Measurements from ENCODE around the gene TOMT.
A peak's percentile ranks its signal among the peaks of the same experiment; 100 is the strongest.

TOMT gene

DNA sequence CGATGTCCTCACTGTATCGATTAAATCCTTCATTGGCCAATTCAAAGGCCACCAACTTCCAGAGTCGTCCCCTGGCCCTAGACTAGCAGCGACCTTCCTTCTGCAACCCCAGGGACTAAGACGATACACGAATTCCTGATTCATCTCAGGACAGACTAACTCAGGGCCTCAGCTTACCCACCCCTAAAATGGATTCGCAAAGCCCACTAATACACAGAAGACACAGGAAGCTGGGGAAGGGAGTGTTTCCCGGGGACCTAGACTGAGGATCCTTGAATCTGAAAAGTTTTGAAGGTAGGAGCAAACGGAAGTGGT, 3.1 kb upstream of the TOMT start:
- peak overlapping the region; percentile 95 for H3K4me3 Mint-ChIP-seq
- H3K36me3 Mint-ChIP-seq (ENCODE audit: low read depth) = peaks cover 30% of the 10 kb centered on the region
- peaks cover 34% of the 10 kb centered on the region for H3K4me1 Mint-ChIP-seq (ENCODE audit: low read depth)
- no peaks in the 10 kb centered on the region for H3K27me3 Mint-ChIP-seq (ENCODE audit: low read depth)
- H3K27ac Mint-ChIP-seq = peak overlapping the region; percentile 81
- DNase-seq (ENCODE audit: low spot score) = no peak
- H3K9me3 Mint-ChIP-seq = no peaks in the 10 kb centered on the region

- Mint-ChIP-seq H3K27ac (peak within 1 kb of the TSS; percentile 81), H3K4me1 (ENCODE audit: low read depth) (peaks cover 34% of the 10 kb centered on the region), H3K36me3 (ENCODE audit: low read depth) (peaks cover 25% of the 10 kb centered on the region)
Observed at GRCh38 chr11:72102946-72103753, 2.6 kb upstream of the TOMT start, which contains the start of gene LAMTOR1. Gene LAMTOR1 (minus strand): TSS chr11:72103297. CDS start chr11:72103224, 73 bp downstream.

GRCh38 chr11:72103754-72104167, 2.0 kb upstream of the TOMT start:
- Mint-ChIP-seq H3K9me3 (no peaks in the 10 kb centered on the region), H3K27me3 (ENCODE audit: low read depth) (no peaks in the 10 kb centered on the region), H3K4me1 (ENCODE audit: low read depth) (peaks cover 34% of the 10 kb centered on the region), H3K4me3 (peak overlapping the region; percentile 95), H3K36me3 (ENCODE audit: low read depth) (peaks cover 24% of the 10 kb centered on the region), H3K27ac (peak overlapping the region; percentile 81)
- no peak for DNase-seq (ENCODE audit: low spot score)

More at GRCh38 chr11:72102946-72103753, 2.6 kb upstream of the TOMT start, which contains the start of gene LAMTOR1:
- DNase-seq (ENCODE audit: low spot score) = peak; percentile 97
- peak within 1 kb of the TSS; percentile 95 for H3K4me3 Mint-ChIP-seq
- H3K27me3 Mint-ChIP-seq (ENCODE audit: low read depth) = no peaks in the 10 kb centered on the region
- H3K9me3 Mint-ChIP-seq = no peaks in the 10 kb centered on the region

- Mint-ChIP-seq H3K27me3 (ENCODE audit: low read depth) (no peaks in the 10 kb centered on the region), H3K4me1 (ENCODE audit: low read depth) (peaks cover 21% of the 10 kb centered on the region), H3K4me3 (peak overlapping the region; percentile 97), H3K27ac (peak overlapping the region; percentile 99), H3K36me3 (ENCODE audit: low read depth) (peaks cover 17% of the 10 kb centered on the region), H3K9me3 (no peaks in the 10 kb centered on the region)
- DNase-seq (ENCODE audit: low spot score) = no peak
Observed at GRCh38 chr11:72111300-72112142, 5.8 kb downstream of the TOMT start.

- Mint-ChIP-seq H3K27me3 (ENCODE audit: low read depth) (no peaks in the 10 kb centered on the region), H3K4me3 (peak within 1 kb of the TSS; percentile 97), H3K4me1 (ENCODE audit: low read depth) (peaks cover 21% of the 10 kb centered on the region), H3K27ac (peak within 1 kb of the TSS; percentile 99), H3K36me3 (ENCODE audit: low read depth) (peaks cover 13% of the 10 kb centered on the region), H3K9me3 (no peaks in the 10 kb centered on the region)
- DNase-seq (ENCODE audit: low spot score) = peak; percentile 99
Observed at GRCh38 chr11:72112143-72112977, 6.6 kb downstream of the TOMT start, which contains the start of gene ANAPC15. Gene ANAPC15 (minus strand): TSS chr11:72112695. CDS start chr11:72111276, 1,419 bp downstream.

DNA sequence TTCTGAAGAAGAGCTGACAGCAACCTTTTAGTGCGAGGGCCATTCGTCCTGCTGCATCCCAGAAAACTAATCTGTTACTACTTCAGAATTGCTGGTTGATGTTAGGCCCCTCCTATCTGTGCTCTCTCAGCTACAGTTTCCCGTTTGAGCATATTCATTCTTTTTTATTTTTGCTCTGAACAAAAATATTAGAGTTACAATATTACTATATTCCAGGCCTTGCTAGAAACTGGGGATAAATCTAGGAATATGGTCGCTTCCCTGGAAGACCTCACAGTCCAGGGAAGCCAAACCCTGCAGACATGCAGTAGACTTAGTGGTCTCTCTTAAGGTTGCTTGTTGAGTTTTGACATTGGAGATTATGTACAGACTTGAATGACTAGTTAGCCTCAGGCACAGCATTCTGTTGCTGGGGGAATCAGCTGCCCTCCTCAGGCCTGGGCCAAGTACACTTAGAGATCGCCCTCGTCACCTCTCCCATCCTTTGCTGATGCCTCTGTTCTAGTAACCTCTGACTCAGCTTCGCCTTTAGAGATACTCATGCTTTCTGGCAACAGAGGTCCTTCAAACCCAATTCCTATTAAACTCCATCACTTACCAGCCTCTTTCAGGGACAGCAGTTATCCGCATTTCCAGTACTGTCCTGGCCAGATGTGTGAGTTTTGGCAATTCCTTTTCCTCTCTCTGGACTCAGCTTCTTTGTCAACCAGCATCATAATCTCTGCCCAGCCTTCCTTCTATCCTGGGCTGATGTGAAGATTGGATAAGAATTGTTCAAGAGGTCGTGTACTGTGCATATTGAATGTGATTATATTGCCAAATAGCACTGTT, 7.5 kb downstream of the TOMT start:
- no peak for DNase-seq (ENCODE audit: low spot score)
- H3K4me3 Mint-ChIP-seq = peak overlapping the region; percentile 97
- H3K27me3 Mint-ChIP-seq (ENCODE audit: low read depth) = no peaks in the 10 kb centered on the region
- peak overlapping the region; percentile 99 for H3K27ac Mint-ChIP-seq
- H3K36me3 Mint-ChIP-seq (ENCODE audit: low read depth) = peaks cover 11% of the 10 kb centered on the region
- peaks cover 21% of the 10 kb centered on the region for H3K4me1 Mint-ChIP-seq (ENCODE audit: low read depth)
- no peaks in the 10 kb centered on the region for H3K9me3 Mint-ChIP-seq

DNA sequence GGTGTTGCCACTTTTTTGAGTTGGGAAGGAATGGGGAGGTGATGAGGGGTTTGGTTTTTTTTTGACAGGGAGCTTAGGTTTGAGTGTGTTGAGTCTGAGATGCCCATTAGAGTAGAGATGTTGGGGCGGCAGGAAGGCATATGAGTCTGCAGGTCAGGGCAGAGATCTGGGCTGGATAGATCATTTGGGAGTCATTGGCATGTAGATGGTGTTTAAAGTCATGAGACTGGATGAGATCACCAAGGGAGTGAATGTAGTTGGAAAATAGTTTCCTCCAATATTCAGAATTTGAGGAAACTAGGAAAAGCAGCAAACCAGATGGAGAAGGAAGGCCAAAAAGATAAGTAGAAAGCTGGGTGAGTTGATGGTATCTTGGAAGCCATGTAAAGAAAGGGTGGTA, 8.8 kb downstream of the TOMT start:
- Mint-ChIP-seq H3K27ac (no peak overlapping the region), H3K27me3 (ENCODE audit: low read depth) (no peaks in the 10 kb centered on the region), H3K4me3 (no peak overlapping the region), H3K4me1 (ENCODE audit: low read depth) (peaks cover 24% of the 10 kb centered on the region), H3K36me3 (ENCODE audit: low read depth) (peaks cover 11% of the 10 kb centered on the region), H3K9me3 (no peaks in the 10 kb centered on the region)
- DNase-seq (ENCODE audit: low spot score) = no peak

- no peak for DNase-seq (ENCODE audit: low spot score)
- H3K4me3 Mint-ChIP-seq = no peak overlapping the region
- no peaks in the 10 kb centered on the region for H3K9me3 Mint-ChIP-seq
- no peaks in the 10 kb centered on the region for H3K27me3 Mint-ChIP-seq (ENCODE audit: low read depth)
- H3K36me3 Mint-ChIP-seq (ENCODE audit: low read depth) = peaks cover 3% of the 10 kb centered on the region
- no peak overlapping the region for H3K27ac Mint-ChIP-seq
- peaks cover 20% of the 10 kb centered on the region for H3K4me1 Mint-ChIP-seq (ENCODE audit: low read depth)
Observed at GRCh38 chr11:72116019-72116755, 10.5 kb downstream of the TOMT start.

- no peaks in the 10 kb centered on the region for H3K27me3 Mint-ChIP-seq (ENCODE audit: low read depth)
- peaks cover under 1% of the 10 kb centered on the region for H3K9me3 Mint-ChIP-seq
- H3K27ac Mint-ChIP-seq = no peak overlapping the region
- no peak overlapping the region for H3K4me3 Mint-ChIP-seq
- H3K36me3 Mint-ChIP-seq (ENCODE audit: low read depth) = no peaks in the 10 kb centered on the region
- peaks cover 3% of the 10 kb centered on the region for H3K4me1 Mint-ChIP-seq (ENCODE audit: low read depth)
- DNase-seq (ENCODE audit: low spot score) = no peak
Observed at GRCh38 chr11:72119198-72119597, 13.5 kb downstream of the TOMT start.

GRCh38 chr11:72120930-72121329, 15.2 kb downstream of the TOMT start:
- Mint-ChIP-seq H3K27me3 (ENCODE audit: low read depth) (peaks cover 2% of the 10 kb centered on the region), H3K36me3 (ENCODE audit: low read depth) (no peaks in the 10 kb centered on the region)
- DNase-seq (ENCODE audit: low spot score) = no peak

DNA sequence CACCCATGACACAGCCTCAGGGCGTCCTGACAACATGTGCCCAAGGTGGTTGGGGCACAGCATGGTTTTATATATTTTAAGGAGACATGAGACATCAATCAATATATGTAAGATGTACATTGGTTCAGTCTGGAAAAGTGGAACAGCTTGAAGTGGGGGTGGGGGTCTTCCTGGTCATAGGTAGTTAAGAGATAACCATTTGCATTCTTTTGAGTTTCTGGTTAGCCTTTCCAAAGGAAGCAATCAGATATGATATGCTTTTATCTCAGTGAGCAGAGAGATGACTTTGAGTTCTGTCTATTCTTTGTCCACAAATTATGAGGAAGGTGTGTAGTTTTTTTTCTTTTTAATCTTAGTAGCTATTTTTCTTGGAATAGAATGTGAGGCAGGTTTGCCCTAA, 16.9 kb downstream of the TOMT start:
- Mint-ChIP-seq H3K4me1 (ENCODE audit: low read depth) (peaks cover 3% of the 10 kb centered on the region), H3K27me3 (ENCODE audit: low read depth) (peaks cover 2% of the 10 kb centered on the region), H3K9me3 (peaks cover 8% of the 10 kb centered on the region), H3K4me3 (no peak overlapping the region), H3K27ac (no peak overlapping the region), H3K36me3 (ENCODE audit: low read depth) (no peaks in the 10 kb centered on the region)
- no peak for DNase-seq (ENCODE audit: low spot score)

More at GRCh38 chr11:72120930-72121329, 15.2 kb downstream of the TOMT start:
- Mint-ChIP-seq H3K27ac (no peak overlapping the region), H3K4me1 (ENCODE audit: low read depth) (peaks cover 3% of the 10 kb centered on the region), H3K9me3 (peaks cover 3% of the 10 kb centered on the region), H3K4me3 (no peak overlapping the region)

- no peak for DNase-seq (ENCODE audit: low spot score)
- Mint-ChIP-seq H3K9me3 (peaks cover 14% of the 10 kb centered on the region), H3K4me3 (no peak overlapping the region), H3K36me3 (ENCODE audit: low read depth) (no peaks in the 10 kb centered on the region), H3K27me3 (ENCODE audit: low read depth) (peaks cover 2% of the 10 kb centered on the region), H3K27ac (no peak overlapping the region), H3K4me1 (ENCODE audit: low read depth) (peaks cover 3% of the 10 kb centered on the region)
Observed at GRCh38 chr11:72123117-72123653, 17.5 kb downstream of the TOMT start.

Data from T-helper 2 cell treated with Interferon-gamma antibody and Interleukin-4, amounts not matched to agents 5 μg/mL and 100 μg/mL, for 36 hours (primary cell).